Pons (tissue), 1 donor: Measurements from ENCODE around the gene TGFB1I1.
"Not testable (repeated sequence)": the region's sequence is repeated elsewhere in the genome, so short reads cannot be mapped to it uniquely, and the experiment has no call there.

ENCODE experiments used
- DNase-seq: peaks from one replicate; pipeline ENCODE4 v3.0.0-alpha.2; 2016; ENCODE audit warnings: low spot score

Gene TGFB1I1

DNA sequence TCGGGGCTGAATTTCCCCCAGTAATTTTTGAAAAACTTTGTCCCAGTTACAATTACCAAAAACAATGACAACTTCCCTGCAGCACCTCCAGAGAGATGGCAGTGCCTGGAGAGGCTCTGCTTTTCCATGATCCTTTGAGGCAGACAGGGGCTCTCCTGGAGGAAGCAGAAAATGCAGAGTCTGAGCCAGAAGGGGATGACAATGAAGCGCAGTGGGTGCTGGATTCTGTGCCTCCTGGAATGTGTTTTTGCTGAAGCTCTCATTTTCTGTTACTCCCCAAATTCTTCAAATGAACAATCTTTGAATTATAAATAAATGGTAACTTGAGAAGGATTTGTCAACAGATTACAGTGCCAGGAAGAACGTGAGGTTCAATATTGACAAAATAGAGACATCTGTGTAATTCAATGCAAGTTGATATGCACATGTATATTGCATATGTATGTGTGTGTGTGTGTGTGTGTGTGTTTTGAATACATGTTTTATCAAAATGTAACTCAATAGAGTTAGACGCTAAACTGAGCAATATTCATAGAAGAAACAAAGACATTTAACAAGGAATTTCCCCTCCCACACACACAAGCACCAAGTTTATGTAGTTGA, 45.9 kb downstream of the TGFB1I1 start:
- no peak for DNase-seq

DNA sequence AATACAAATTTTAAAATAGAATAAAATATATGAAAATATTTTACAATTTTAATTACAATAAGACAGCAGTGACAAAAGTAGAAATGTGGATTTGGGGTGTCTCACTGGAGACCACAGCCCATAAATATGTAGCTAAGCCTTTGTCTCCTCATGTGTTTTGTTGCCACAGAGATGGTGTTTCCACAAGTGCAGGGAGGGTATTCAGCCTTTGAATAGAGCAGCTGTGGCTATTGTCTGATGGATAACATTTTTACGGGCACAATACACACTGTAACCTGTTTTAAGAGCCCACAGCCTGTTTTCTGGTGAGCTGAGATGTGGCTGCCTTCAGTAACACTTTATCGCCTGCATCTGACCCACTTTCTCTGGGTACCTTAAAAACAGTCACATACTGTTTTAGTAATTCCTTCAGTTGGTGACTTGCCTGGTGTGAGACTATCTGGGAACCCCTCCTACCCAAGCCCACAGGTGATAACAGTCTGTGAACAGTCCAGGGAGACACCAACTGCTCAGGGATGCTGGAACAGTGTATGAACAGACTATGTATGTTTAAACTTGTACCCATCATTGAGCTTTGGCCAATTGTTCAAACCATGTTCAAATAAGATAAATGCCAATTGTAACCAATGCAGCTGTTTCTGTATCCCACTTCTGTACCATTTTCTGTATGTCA, 47.9 kb downstream of the TGFB1I1 start:
- DNase-seq: no peak

DNA sequence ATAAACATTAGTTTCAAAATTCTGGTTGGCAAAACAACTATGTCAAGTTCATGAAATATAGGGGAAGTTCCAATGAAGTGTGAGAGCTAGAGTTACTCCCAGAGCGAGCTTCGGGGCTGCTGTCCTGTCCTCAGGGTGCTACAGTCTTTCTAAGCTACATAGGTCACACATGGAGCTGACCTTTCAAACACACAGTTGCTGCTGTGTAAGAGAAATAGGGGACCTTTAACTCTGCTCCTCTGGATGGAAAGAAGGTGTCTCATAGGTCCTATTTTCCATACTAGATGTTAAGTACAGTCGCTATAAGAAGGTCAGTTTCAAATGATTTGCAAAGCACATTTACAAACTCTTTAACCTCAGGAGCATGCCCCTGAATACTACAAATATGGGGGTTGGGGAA, 49.4 kb downstream of the TGFB1I1 start:
- no peak for DNase-seq

DNA sequence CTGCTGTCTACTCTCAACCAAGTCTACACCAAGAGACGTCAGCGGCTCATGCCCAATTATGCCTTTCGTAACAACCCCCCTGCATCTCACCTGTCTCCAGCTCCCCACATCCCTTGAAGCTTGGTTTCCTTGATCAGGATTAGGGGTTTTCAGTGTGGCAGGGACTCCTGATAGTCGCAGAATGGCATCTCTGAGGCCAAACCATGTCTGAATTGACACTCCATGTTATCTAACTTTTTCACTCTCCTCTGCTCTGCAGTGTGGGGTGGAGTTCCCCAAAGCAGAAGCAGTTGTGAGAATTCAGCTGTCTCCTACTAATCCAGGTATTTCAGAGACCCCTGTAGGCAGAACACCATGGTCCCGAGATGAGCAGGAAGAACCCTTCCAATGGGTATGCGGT, 50.1 kb downstream of the TGFB1I1 start:
- no peak for DNase-seq

DNA sequence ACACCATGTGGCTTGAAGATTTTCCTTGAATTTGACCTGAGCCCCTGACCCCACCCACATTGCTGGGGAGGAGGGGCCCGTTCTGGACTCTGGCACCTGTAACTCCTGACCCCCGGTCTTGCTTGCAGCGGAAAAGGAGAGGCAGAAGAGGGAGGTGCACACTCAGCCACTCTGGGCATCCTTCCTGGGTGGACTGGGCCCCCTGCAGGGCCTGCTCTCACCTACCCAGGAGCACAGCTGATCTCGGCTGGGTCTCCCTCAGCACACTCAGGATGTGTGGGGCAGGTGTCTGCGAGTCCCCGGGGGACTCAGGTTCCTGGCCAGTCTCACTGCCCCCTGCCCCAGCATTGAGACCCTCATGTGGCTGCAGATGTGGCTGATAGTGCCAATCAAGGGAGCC, 51.8 kb downstream of the TGFB1I1 start:
- not testable (repeated sequence) for DNase-seq

DNA sequence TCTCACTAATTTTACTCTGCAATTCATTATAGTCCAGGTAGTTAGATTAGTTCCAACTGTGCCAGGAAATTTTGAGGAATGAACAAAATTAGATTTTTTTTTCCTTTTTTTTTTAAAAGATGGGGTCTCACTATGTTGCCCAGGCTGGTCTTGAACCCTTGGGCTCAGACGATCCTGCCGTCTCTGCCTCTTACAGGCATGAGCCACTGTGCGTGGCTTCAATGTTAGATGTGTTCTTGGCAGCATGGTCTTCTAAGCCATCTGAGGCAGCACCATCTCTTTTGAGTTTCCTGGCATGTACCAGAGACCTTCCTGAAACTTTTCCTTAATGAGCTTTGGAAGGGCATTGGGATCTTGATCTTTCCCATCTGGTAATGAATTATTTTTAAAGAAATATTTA, 53.2 kb downstream of the TGFB1I1 start:
- no peak for DNase-seq
